HL-60 (cell line): ENCODE data around the gene CXCL8.
A peak's percentile ranks its signal among the peaks of the same experiment; 100 is the strongest.

Experiments used
- DNase-seq, 2 experiments: peaks; one replicate each; pipeline ENCODE4 v3.0.0-alpha.2; 2010 to 2020; ENCODE audit warnings: low read depth in 1 of 2, low spot score in 1 of 2
- H3K27ac ChIP-seq: fragments of 250-450 bp; sonication (Bioruptor Pico); replicated peaks from 2 replicates; pipeline ENCODE4 v1.5.1; 2020; ENCODE audit warnings: mild to moderate bottlenecking, moderate library complexity
- H3K27me3 ChIP-seq: fragments of 250-450 bp; sonication (Bioruptor Pico); 2 replicates; pipeline ENCODE4 v1.5.1; 2021; ENCODE audit warnings: mild to moderate bottlenecking, moderate library complexity; ENCODE audit not compliant: insufficient read depth, poor library complexity, severe bottlenecking
- H3K4me3 ChIP-seq: replicated peaks from 2 replicates; pipeline ENCODE4 v1.5.1; 2011; ENCODE audit warnings: mild to moderate bottlenecking, control low read depth, low read length; ENCODE audit not compliant: insufficient read depth
- CTCF ChIP-seq: IDR thresholded peaks from one replicate; pipeline ENCODE4 v1.5.1; 2011; ENCODE audit warnings: low read length, control low read depth, inconsistent platforms; ENCODE audit not compliant: insufficient read depth
- GABPA ChIP-seq: IDR thresholded peaks from 2 replicates; pipeline ENCODE4 v1.6.1; 2012; ENCODE audit warnings: low read depth
- POLR2AphosphoS5 ChIP-seq: IDR thresholded peaks from 2 replicates; pipeline ENCODE4 v1.6.1; 2012; ENCODE audit warnings: low read depth
- REST ChIP-seq: IDR thresholded peaks from 2 replicates; pipeline ENCODE4 v1.6.1; 2012; ENCODE audit warnings: low read depth; ENCODE audit not compliant: insufficient replicate concordance
- SPI1 ChIP-seq: IDR thresholded peaks from 2 replicates; pipeline ENCODE4 v1.6.1; 2012; ENCODE audit warnings: low read depth, mild to moderate bottlenecking, borderline replicate concordance

Gene CXCL8

GRCh38 chr4:73725985-73726384, 14.4 kb upstream of the CXCL8 start:
- H3K27ac ChIP-seq = no peak overlapping the region

GRCh38 chr4:73727685-73728084, 12.7 kb upstream of the CXCL8 start:
- H3K27me3 ChIP-seq = no peaks in the 10 kb centered on the region
- no peak for TF ChIP-seq GABPA
- no peak for TF ChIP-seq REST
- no peak for TF ChIP-seq POLR2AphosphoS5
- no peak for TF ChIP-seq CTCF
- TF ChIP-seq SPI1 = no peak
- no peak overlapping the region for H3K4me3 ChIP-seq
- no peak for DNase-seq
- no peak overlapping the region for H3K27ac ChIP-seq

More at GRCh38 chr4:73725985-73726384, 14.4 kb upstream of the CXCL8 start:
- DNase-seq = no peak
- Histone ChIP-seq H3K27me3 (no peaks in the 10 kb centered on the region), H3K4me3 (no peak overlapping the region)
- TF ChIP-seq REST (no peak), POLR2AphosphoS5 (no peak), GABPA (no peak), CTCF (no peak), SPI1 (no peak)

- H3K4me3 ChIP-seq = no peak overlapping the region
- peak overlapping the region; percentile 96; the same call in 1 of the 2 replicates for H3K27ac ChIP-seq
- no peak for TF ChIP-seq SPI1
- TF ChIP-seq CTCF = no peak
- TF ChIP-seq GABPA = no peak
- TF ChIP-seq POLR2AphosphoS5 = no peak
- no peak for TF ChIP-seq REST
- DNase-seq = no peak
- H3K27me3 ChIP-seq = no peaks in the 10 kb centered on the region
Observed at GRCh38 chr4:73728091-73728741, 12.2 kb upstream of the CXCL8 start.
